WTC11 (cell line): ENCODE data around the gene VCL. TPM values are rescaled to one million over a fixed set of nuclear protein-coding genes. Genes with fewer than 3 reads are reported as not detected.

Experiments
- ATAC-seq: fragments of 200-7000 bp; cut with Tn5 transposase; 2 replicates; pipeline ENCODE4 v1.10.0; 2021; ENCODE audit warnings: mild to moderate bottlenecking, moderate library complexity
- CTCF ChIA-PET: fragments of 300-600 bp; sonication (Branson Sonifier 250); formaldehyde crosslinking; loops from one replicate; lab custom pipeline; 2021; ENCODE audit warnings: antibody characterized with exemption; lab: Charles Lee
- POLR2A ChIA-PET: fragments of 350-600 bp; sonication (Branson Sonifier 250); formaldehyde crosslinking; loops from one replicate; lab custom pipeline; 2021; ENCODE audit warnings: antibody characterized with exemption; lab: Charles Lee
- DNase-seq: peaks from one replicate; pipeline ENCODE4 v3.0.0; 2021; ENCODE audit warnings: low spot score
- H3K27ac Mint-ChIP-seq: 2 replicates; pipeline ENCODE4 v1.8.0; 2021; ENCODE audit warnings: mixed read lengths
- H3K27me3 Mint-ChIP-seq: 2 replicates; pipeline ENCODE4 v1.8.0; 2021; ENCODE audit warnings: low read depth, mild to moderate bottlenecking, moderate library complexity, mixed read lengths
- H3K36me3 Mint-ChIP-seq: 2 replicates; pipeline ENCODE4 v1.8.0; 2021; ENCODE audit warnings: mixed read lengths
- H3K4me1 Mint-ChIP-seq: 2 replicates; pipeline ENCODE4 v1.8.0; 2022; ENCODE audit warnings: mixed read lengths
- H3K4me3 Mint-ChIP-seq: 2 replicates; pipeline ENCODE4 v1.8.0; 2021; ENCODE audit warnings: mild to moderate bottlenecking, moderate library complexity, mixed read lengths
- H3K9me3 Mint-ChIP-seq: 2 replicates; pipeline ENCODE4 v1.8.0; 2021; ENCODE audit warnings: mixed read lengths
- ATF1 ChIP-seq: sonication (generic); formaldehyde crosslinking; IDR thresholded peaks from 2 replicates; pipeline ENCODE4 v1.8.1; 2023; ENCODE audit warnings: mild to moderate bottlenecking, moderate library complexity, missing genetic modification reagents
- CDX4 ChIP-seq: fragments of 250-450 bp; sonication (Bioruptor Pico); IDR thresholded peaks from 2 replicates; pipeline ENCODE4 v1.9.0; 2021; ENCODE audit warnings: moderate library complexity, mild to moderate bottlenecking, inconsistent platforms, borderline replicate concordance
- CREM ChIP-seq: sonication (generic); formaldehyde crosslinking; IDR thresholded peaks from 2 replicates; pipeline ENCODE4 v1.8.1; 2022; ENCODE audit warnings: mild to moderate bottlenecking, missing genetic modification reagents, moderate library complexity
- ERG ChIP-seq: fragments of 250-450 bp; sonication (Bioruptor Pico); IDR thresholded peaks from 2 replicates; pipeline ENCODE4 v1.8.0; 2021; ENCODE audit warnings: mild to moderate bottlenecking
- ETV6 ChIP-seq: sonication (generic); formaldehyde crosslinking; IDR thresholded peaks from 2 replicates; pipeline ENCODE4 v1.8.1; 2022; ENCODE audit warnings: mild to moderate bottlenecking, missing genetic modification reagents
- FOXJ3 ChIP-seq: sonication (generic); formaldehyde crosslinking; IDR thresholded peaks from 2 replicates; pipeline ENCODE4 v1.9.0; 2021; ENCODE audit warnings: missing genetic modification reagents, mild to moderate bottlenecking, borderline replicate concordance
- FOXK1 ChIP-seq: sonication (generic); formaldehyde crosslinking; IDR thresholded peaks from 2 replicates; pipeline ENCODE4 v1.8.0; 2022; ENCODE audit warnings: mild to moderate bottlenecking, moderate library complexity, missing genetic modification reagents
- HMGA2 ChIP-seq: fragments of 250-450 bp; sonication (Bioruptor Pico); IDR thresholded peaks from 2 replicates; pipeline ENCODE4 v1.4.0; 2021; ENCODE audit warnings: mild to moderate bottlenecking, moderate library complexity
- IRF2 ChIP-seq: sonication (generic); formaldehyde crosslinking; IDR thresholded peaks from 2 replicates; pipeline ENCODE4 v1.8.0; 2022; ENCODE audit warnings: low read depth, missing genetic modification reagents, borderline replicate concordance
- NFATC4 ChIP-seq: fragments of 250-450 bp; sonication (Bioruptor Pico); IDR thresholded peaks from 2 replicates; pipeline ENCODE4 v1.9.0; 2021; ENCODE audit warnings: mild to moderate bottlenecking
- NR1H2 ChIP-seq: sonication (generic); formaldehyde crosslinking; IDR thresholded peaks from 2 replicates; pipeline ENCODE4 v1.9.0; 2021; ENCODE audit warnings: mild to moderate bottlenecking, moderate library complexity, missing genetic modification reagents
- NR2C2 ChIP-seq: sonication (generic); formaldehyde crosslinking; IDR thresholded peaks from 2 replicates; pipeline ENCODE4 v1.8.0; 2022; ENCODE audit warnings: mild to moderate bottlenecking, missing genetic modification reagents
- PREB ChIP-seq: sonication (generic); formaldehyde crosslinking; IDR thresholded peaks from 2 replicates; pipeline ENCODE4 v1.8.1; 2022; ENCODE audit warnings: mild to moderate bottlenecking, missing genetic modification reagents, moderate library complexity, borderline replicate concordance
- RELA ChIP-seq: sonication (generic); formaldehyde crosslinking; IDR thresholded peaks from 2 replicates; pipeline ENCODE4 v1.8.1; 2022; ENCODE audit warnings: missing genetic modification reagents, mild to moderate bottlenecking, borderline replicate concordance
- TEAD1 ChIP-seq: sonication (generic); formaldehyde crosslinking; IDR thresholded peaks from 2 replicates; pipeline ENCODE4 v1.8.0; 2022; ENCODE audit warnings: mild to moderate bottlenecking, missing genetic modification reagents
- ZBTB21 ChIP-seq: sonication (generic); formaldehyde crosslinking; IDR thresholded peaks from 2 replicates; pipeline ENCODE4 v1.8.1; 2023; ENCODE audit warnings: mild to moderate bottlenecking, missing genetic modification reagents, borderline replicate concordance
- ZNF219 ChIP-seq: sonication (generic); formaldehyde crosslinking; IDR thresholded peaks from 2 replicates; pipeline ENCODE4 v1.8.0; 2023; ENCODE audit warnings: missing genetic modification reagents, mild to moderate bottlenecking, borderline replicate concordance
- ZNF416 ChIP-seq: fragments of 250-450 bp; sonication (Bioruptor Pico); IDR thresholded peaks from 2 replicates; pipeline ENCODE4 v1.9.0; 2021; ENCODE audit warnings: mild to moderate bottlenecking, inconsistent platforms
- ZNF425 ChIP-seq: fragments of 250-450 bp; sonication (Bioruptor Pico); conservative IDR thresholded peaks from 2 replicates; pipeline ENCODE4 v1.9.0; 2021; ENCODE audit warnings: mild to moderate bottlenecking
- ZNF512 ChIP-seq: sonication (generic); formaldehyde crosslinking; IDR thresholded peaks from 2 replicates; pipeline ENCODE4 v1.8.1; 2022; ENCODE audit warnings: missing genetic modification reagents, borderline replicate concordance
- ZNF532 ChIP-seq: fragments of 250-450 bp; sonication (Bioruptor Pico); IDR thresholded peaks from 2 replicates; pipeline ENCODE4 v1.9.0; 2021; ENCODE audit warnings: mild to moderate bottlenecking, borderline replicate concordance
- ZSCAN18 ChIP-seq: fragments of 250-450 bp; sonication (Bioruptor Pico); IDR thresholded peaks from 2 replicates; pipeline ENCODE4 v2.1.2; 2022; ENCODE audit warnings: mild to moderate bottlenecking, moderate library complexity
- total RNA-seq: library from RNA; stranded (reverse); gene quantifications from 3 replicates; pipeline ENCODE4 v1.2.3, GENCODE V29; 2021

The VCL gene
- total RNA-seq, 1 experiment from 2014 or later: 225 TPM

- TF ChIP-seq CDX4 (no peak), ATF1 (CRISPR knock-in tag) (no peak), FOXK1 (CRISPR knock-in tag) (no peak), IRF2 (no peak)
These were observed 88.4 kb downstream of the VCL start (continued) for GRCh38 chr10:74086317-74086716.

GRCh38 chr10:74088722-74089121 lies 90.8 kb downstream of the VCL start:
- Mint-ChIP-seq H3K9me3 (no peaks in the 10 kb centered on the region), H3K27me3 (no peaks in the 10 kb centered on the region)
- no peak for TF ChIP-seq HMGA2 (CRISPR knock-in tag)
- no peak for TF ChIP-seq RELA (CRISPR knock-in tag)
- no peak for TF ChIP-seq ZNF532 (CRISPR knock-in tag)
- TF ChIP-seq PREB (CRISPR knock-in tag): no peak
- no peak for TF ChIP-seq ERG (CRISPR knock-in tag)
- TF ChIP-seq NR1H2 (CRISPR knock-in tag): no peak
- TF ChIP-seq NFATC4 (CRISPR knock-in tag): no peak
- no peak for TF ChIP-seq TEAD1
- no peak for TF ChIP-seq ETV6 (CRISPR knock-in tag)
- TF ChIP-seq FOXJ3 (CRISPR knock-in tag): no peak
- no peak for TF ChIP-seq ZNF425 (CRISPR knock-in tag)
- TF ChIP-seq NR2C2 (CRISPR knock-in tag): no peak
- no peak for TF ChIP-seq ZNF219
- no peak for TF ChIP-seq ZBTB21 (CRISPR knock-in tag)
- no peak for TF ChIP-seq CREM
- TF ChIP-seq ZSCAN18: no peak
- TF ChIP-seq ZNF512 (CRISPR knock-in tag): no peak
- TF ChIP-seq ZNF416 (CRISPR knock-in tag): no peak
- no peak for TF ChIP-seq CDX4
- TF ChIP-seq, all 79 proteins: peak for 0
- ChIA-PET CTCF (no interaction called here), POLR2A (interaction anchor here (0.6 kb wide), 1 partner anchor 191 kb away, joined by 8 read pairs; no protein-coding TSS in a partner anchor)
- Mint-ChIP-seq H3K4me1 (no peaks in the 10 kb centered on the region), H3K36me3 (peaks cover 65% of the 10 kb centered on the region), H3K27ac (no peak overlapping the region), H3K4me3 (no peak overlapping the region)
- DNase-seq (no peak), ATAC-seq (no peak)
